ENCODE measurements around the gene SPRTN. TPM values are rescaled to one million over a fixed set of nuclear protein-coding genes. Genes with fewer than 3 reads are reported as not detected.

The SPRTN gene
- total RNA-seq, 1 donor, result 17.2 TPM

- DNase-seq (ENCODE audit: low read depth), result no peak
- peak overlapping the region; percentile 64 for H3K4me3 ChIP-seq (ENCODE audit: low read depth, low read length)
- no peak for TF ChIP-seq CTCF (IDR thresholded peaks at IDR 0.05; ENCODE audit: insufficient read depth, low read length)
Observed at GRCh38 chr1:231334079-231334666, 3.9 kb upstream of the SPRTN start.

- DNase-seq (ENCODE audit: low read depth), result no peak
- H3K4me3 ChIP-seq (ENCODE audit: low read depth, low read length), result peak overlapping the region; percentile 64
Observed at GRCh38 chr1:231334952-231335351, 3.1 kb upstream of the SPRTN start.

GRCh38 chr1:231335663-231336602, 2.2 kb upstream of the SPRTN start:
- H3K4me3 ChIP-seq (ENCODE audit: low read depth, low read length), result peak overlapping the region; percentile 100
- DNase-seq (ENCODE audit: low read depth), result no peak
- no peak for TF ChIP-seq CTCF (IDR thresholded peaks at IDR 0.05; ENCODE audit: insufficient read depth, low read length)

More at GRCh38 chr1:231334952-231335351, 3.1 kb upstream of the SPRTN start:
- no peak for TF ChIP-seq CTCF (IDR thresholded peaks at IDR 0.05; ENCODE audit: insufficient read depth, low read length)

- DNase-seq (ENCODE audit: low read depth), result peak; percentile 7
- TF ChIP-seq CTCF (IDR thresholded peaks at IDR 0.05; ENCODE audit: insufficient read depth, low read length), result no peak
- peak overlapping the region; percentile 100 for H3K4me3 ChIP-seq (ENCODE audit: low read depth, low read length)
Observed at GRCh38 chr1:231337043-231337471, 1.0 kb upstream of the SPRTN start.

- DNase-seq (ENCODE audit: low read depth), result peak; percentile 98
- TF ChIP-seq CTCF (IDR thresholded peaks at IDR 0.05; ENCODE audit: insufficient read depth, low read length), result no peak
- peak within 1 kb of the TSS; percentile 100 for H3K4me3 ChIP-seq (ENCODE audit: low read depth, low read length)
Observed at GRCh38 chr1:231337472-231338269, 422 bp upstream of the SPRTN start, which contains the start of gene EXOC8. Gene EXOC8, minus strand, starts transcription at chr1:231337852. Its CDS starts 107 bp downstream, at chr1:231337745.

- TF ChIP-seq CTCF (IDR thresholded peaks at IDR 0.05; ENCODE audit: insufficient read depth, low read length), result no peak
- no peak for DNase-seq (ENCODE audit: low read depth)
- no peak overlapping the region for H3K4me3 ChIP-seq (ENCODE audit: low read depth, low read length)
Observed at GRCh38 chr1:231340328-231341013, 2.4 kb downstream of the SPRTN start.

Data from fibroblast of the aortic adventitia (primary cell).